ENCODE data around the gene SAMD3.

- TF ChIP-seq CTCF (IDR thresholded peaks at IDR 0.05) (no peak), POLR2A (IDR thresholded peaks at IDR 0.05) (no peak)
Observed at GRCh38 chr6:130259140-130259539, 36.4 kb upstream of the SAMD3 start.

Measured in heart left ventricle (tissue), 13 donors.